ENCODE data around the gene DDI2.

- TF ChIP-seq CTCF (IDR thresholded peaks at IDR 0.05): no peak
- no peak for TF ChIP-seq POLR2A (IDR thresholded peaks at IDR 0.05)
These were observed 4.7 kb downstream of the DDI2 start for GRCh38 chr1:15621975-15622374.

All from heart left ventricle (tissue), 13 donors.